ENCODE results near the gene STPG4.

STPG4 gene

GRCh38 chr2:47098953-47099352, 56.2 kb downstream of the STPG4 start:
- no peak overlapping the region for H3K27ac ChIP-seq
- TF ChIP-seq ZFX (IDR thresholded peaks at IDR 0.05) (no peak), CTCF (conservative IDR thresholded peaks at IDR 0.05) (no peak)

GRCh38 chr2:47097563-47097962, 57.5 kb downstream of the STPG4 start:
- TF ChIP-seq ZFX (IDR thresholded peaks at IDR 0.05) = no peak
- TF ChIP-seq CTCF (conservative IDR thresholded peaks at IDR 0.05) = no peak
- no peak overlapping the region for H3K27ac ChIP-seq

DNA sequence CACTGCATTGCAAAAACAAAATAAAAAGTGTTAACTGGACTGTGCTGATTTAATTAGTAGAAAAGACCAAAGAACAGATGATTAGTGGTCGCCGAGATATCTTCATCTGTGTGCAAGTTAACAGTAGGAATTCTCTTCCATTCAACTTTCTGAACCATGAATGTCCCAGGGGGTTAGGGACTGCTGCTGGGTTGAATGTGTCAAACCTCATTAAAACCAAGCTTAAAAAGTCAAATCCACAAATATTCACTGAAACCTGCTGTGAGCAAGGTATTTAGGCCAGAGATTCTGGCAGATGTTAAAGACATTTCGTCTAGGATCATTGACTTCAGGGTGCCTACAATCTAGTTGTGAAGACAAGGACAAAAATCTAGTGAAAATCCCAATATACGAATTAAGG, 58.7 kb downstream of the STPG4 start:
- TF ChIP-seq CTCF (conservative IDR thresholded peaks at IDR 0.05) = no peak
- no peak for TF ChIP-seq ZFX (IDR thresholded peaks at IDR 0.05)
- H3K27ac ChIP-seq = no peak overlapping the region

- no peak overlapping the region for H3K27ac ChIP-seq
- TF ChIP-seq ZFX (IDR thresholded peaks at IDR 0.05) = no peak
- TF ChIP-seq CTCF (conservative IDR thresholded peaks at IDR 0.05) = no peak
Observed at GRCh38 chr2:47095349-47096020, 59.6 kb downstream of the STPG4 start.

DNA sequence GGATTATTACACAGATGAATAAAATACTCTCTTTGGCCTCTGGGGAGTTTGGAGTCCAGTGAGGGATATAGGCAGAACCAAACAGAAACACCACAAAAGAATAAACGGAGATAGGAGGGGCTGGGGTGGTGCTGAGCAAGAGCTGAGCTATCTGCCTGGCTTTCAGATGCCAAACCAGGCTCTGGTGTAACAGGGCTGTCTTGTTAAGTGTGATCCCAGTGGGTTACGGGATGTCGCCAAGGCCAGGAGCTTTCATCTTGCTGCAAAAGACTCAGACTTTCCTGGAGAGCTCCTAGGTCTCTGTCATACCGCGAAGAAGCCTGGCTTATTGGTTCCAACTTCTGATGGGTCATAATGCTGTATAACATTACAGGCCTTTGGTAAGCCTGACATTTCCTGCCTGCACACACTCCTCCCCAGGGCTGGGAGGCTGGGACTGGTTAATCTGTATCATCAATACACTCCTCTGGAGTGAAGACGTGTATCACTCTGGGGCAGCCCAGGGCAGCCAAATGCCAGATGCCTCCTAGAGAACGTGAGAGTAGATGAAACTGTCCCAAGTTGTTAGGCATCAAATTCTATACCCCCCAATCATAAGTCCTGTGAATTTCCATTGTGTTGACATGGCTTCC, 60.5 kb downstream of the STPG4 start:
- no peak for TF ChIP-seq ZFX (IDR thresholded peaks at IDR 0.05)
- TF ChIP-seq CTCF (conservative IDR thresholded peaks at IDR 0.05) = no peak
- H3K27ac ChIP-seq = no peak overlapping the region

DNA sequence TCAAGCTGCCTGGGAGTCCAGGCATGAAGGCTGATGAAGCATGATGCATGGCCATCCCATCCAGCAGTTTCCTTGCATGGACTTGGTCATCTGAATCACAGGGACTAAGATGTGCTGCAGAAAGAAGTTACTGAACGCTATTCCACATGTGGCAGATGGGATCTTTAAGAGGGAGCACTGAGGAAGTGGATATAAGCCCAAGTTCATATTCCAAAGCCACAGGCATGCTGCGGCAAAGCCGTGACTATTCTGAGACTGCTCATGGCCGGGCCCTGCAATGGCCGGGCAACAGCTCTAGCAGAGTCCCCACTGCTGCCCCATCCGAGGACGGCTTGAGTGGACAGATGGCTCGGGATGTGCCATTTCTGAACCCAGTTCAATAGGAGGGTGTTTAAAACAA, 61.5 kb downstream of the STPG4 start:
- TF ChIP-seq CTCF (conservative IDR thresholded peaks at IDR 0.05) (no peak), ZFX (IDR thresholded peaks at IDR 0.05) (no peak)
- H3K27ac ChIP-seq = no peak overlapping the region

- no peak for TF ChIP-seq ZFX (IDR thresholded peaks at IDR 0.05)
- no peak for TF ChIP-seq CTCF (conservative IDR thresholded peaks at IDR 0.05)
- H3K27ac ChIP-seq = no peak overlapping the region
Observed at GRCh38 chr2:47092465-47092864, 62.6 kb downstream of the STPG4 start.
